Panc1 (cell line): ENCODE measurements around the gene CCDC127. TPM values are rescaled to one million over a fixed set of nuclear protein-coding genes. Genes with fewer than 3 reads are reported as not detected.

Experiments used
- ATAC-seq: fragments of 200-7000 bp; cut with Tn5 transposase; 2 replicates; pipeline ENCODE4 v1.9.1; 2020; ENCODE audit warnings: mild to moderate bottlenecking, moderate library complexity
- BruUV-seq: library from RNA; stranded (reverse); fragments of 400-500 nt; replicated peaks from 2 replicates; lab custom pipeline; 2021; lab: Mats Ljungman, UMichigan
- CTCF ChIA-PET: fragments of 300-600 bp; sonication (Branson Sonifier 250); formaldehyde crosslinking; loops from one replicate; lab custom pipeline; 2022; ENCODE audit warnings: antibody characterized with exemption; lab: Charles Lee
- POLR2A ChIA-PET: fragments of 300-600 bp; sonication (Branson Sonifier 250); formaldehyde crosslinking; loops from one replicate; lab custom pipeline; 2022; ENCODE audit warnings: antibody characterized with exemption; lab: Charles Lee
- DNase-seq: peaks from one replicate; pipeline ENCODE4 v3.0.0-alpha.2; 2010; ENCODE audit warnings: low read depth, low spot score
- H3K27ac ChIP-seq: 2 replicates; pipeline ENCODE4 v1.5.1; 2011; ENCODE audit warnings: mild to moderate bottlenecking, low read length, inconsistent platforms
- H3K27me3 ChIP-seq: fragments of 200-500 bp; sonication (Bioruptor generic); 2 replicates; pipeline ENCODE4 v1.6.0; 2014; ENCODE audit warnings: low read length, inconsistent platforms; ENCODE audit not compliant: control insufficient read depth, insufficient read depth
- H3K36me3 ChIP-seq: fragments of 200-500 bp; sonication (Bioruptor generic); 2 replicates; pipeline ENCODE4 v1.5.1; 2014; ENCODE audit warnings: inconsistent platforms, mild to moderate bottlenecking, low read length, moderate library complexity; ENCODE audit not compliant: control insufficient read depth, insufficient read depth
- H3K4me1 ChIP-seq: 2 replicates; pipeline ENCODE4 v1.5.1; 2011; ENCODE audit warnings: inconsistent platforms, mild to moderate bottlenecking, low read length, moderate library complexity; ENCODE audit not compliant: control insufficient read depth, insufficient read depth
- H3K4me3 ChIP-seq, 2 experiments: 2 replicates each; pipeline ENCODE4 v1.5.1; 2011 to 2012; ENCODE audit warnings: low read depth in 2 of 2, low read length in 2 of 2, mild to moderate bottlenecking in 2 of 2, inconsistent platforms in 1 of 2, moderate library complexity in 1 of 2
- H3K9me3 ChIP-seq: fragments of 200-500 bp; sonication (Bioruptor generic); 2 replicates; pipeline ENCODE4 v1.5.1; 2014; ENCODE audit warnings: low read depth, mild to moderate bottlenecking, inconsistent platforms, low read length, moderate library complexity; ENCODE audit not compliant: control insufficient read depth, insufficient read depth
- POLR2AphosphoS5 ChIP-seq: IDR thresholded peaks from 2 replicates; pipeline ENCODE4 v1.6.1; 2012; ENCODE audit warnings: mild to moderate bottlenecking, low read depth, low read length, moderate library complexity
- SIN3A ChIP-seq: IDR thresholded peaks from 2 replicates; pipeline ENCODE4 v1.6.1; 2012; ENCODE audit warnings: low read depth, mild to moderate bottlenecking, low read length, moderate library complexity, borderline replicate concordance; ENCODE audit not compliant: insufficient read depth
- TCF7L2 ChIP-seq: IDR thresholded peaks from 2 replicates; pipeline ENCODE4 v1.6.1; 2011; ENCODE audit warnings: mild to moderate bottlenecking, low read depth, low read length, inconsistent platforms
- in situ Hi-C: cut with HindIII; loops from 2 replicates; pipeline ENCODE4 v1.10.0; 2016; ENCODE audit warnings: low sequenced_read_pairs, low pct_unique_long_range_greater_than_20kb
- intact Hi-C: fragments of 100-400 bp; cut with micrococcal nuclease; formaldehyde crosslinking; loops from one replicate; pipeline ENCODE4 v1.10.0; 2022; ENCODE audit not compliant: unreplicated experiment
- total RNA-seq: library from RNA; stranded (reverse); gene quantifications from one replicate; pipeline ENCODE4 v1.2.1, GENCODE V29; 2021; ENCODE audit not compliant: unreplicated experiment
- TF ChIP-seq, protein P1 (sequence below), 2 experiments: IDR thresholded peaks; 2 replicates each; pipeline ENCODE4 v1.6.1; 2011 to 2012; ENCODE audit warnings: low read depth in 2 of 2, control low read depth in 1 of 2, low read length in 1 of 2, mild to moderate bottlenecking in 1 of 2, moderate library complexity in 1 of 2; ENCODE audit not compliant: insufficient read depth in 1 of 2
- TF ChIP-seq, protein P2 (sequence below): fragments of 450-650 bp; IDR thresholded peaks from 2 replicates; pipeline ENCODE4 v1.5.1; 2017; ENCODE audit warnings: mild to moderate bottlenecking

Gene CCDC127
- total RNA-seq, 1 experiment from 2014 or later: 8.1 TPM

DNA sequence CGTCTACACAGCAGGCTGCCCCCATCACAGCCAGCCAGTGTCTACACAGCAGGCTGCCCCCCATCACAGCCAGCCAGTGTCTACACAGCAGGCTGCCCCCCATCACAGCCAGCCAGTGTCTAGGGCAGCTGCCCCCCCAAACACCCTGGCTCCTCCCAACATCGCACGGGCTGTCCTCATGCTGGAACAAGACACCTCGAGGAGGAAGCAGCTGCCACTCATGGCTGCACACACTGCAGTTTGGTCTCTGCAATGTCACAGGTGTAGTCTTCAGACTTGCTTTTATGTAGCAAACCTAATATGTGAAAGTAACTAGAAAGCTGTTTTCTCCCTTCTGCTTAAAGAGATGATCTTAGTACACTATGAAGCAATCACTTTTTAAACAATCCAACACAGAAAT, 17.0 kb downstream of the CCDC127 start:
- no peak for TF ChIP-seq SIN3A
- TF ChIP-seq, protein P1, sequence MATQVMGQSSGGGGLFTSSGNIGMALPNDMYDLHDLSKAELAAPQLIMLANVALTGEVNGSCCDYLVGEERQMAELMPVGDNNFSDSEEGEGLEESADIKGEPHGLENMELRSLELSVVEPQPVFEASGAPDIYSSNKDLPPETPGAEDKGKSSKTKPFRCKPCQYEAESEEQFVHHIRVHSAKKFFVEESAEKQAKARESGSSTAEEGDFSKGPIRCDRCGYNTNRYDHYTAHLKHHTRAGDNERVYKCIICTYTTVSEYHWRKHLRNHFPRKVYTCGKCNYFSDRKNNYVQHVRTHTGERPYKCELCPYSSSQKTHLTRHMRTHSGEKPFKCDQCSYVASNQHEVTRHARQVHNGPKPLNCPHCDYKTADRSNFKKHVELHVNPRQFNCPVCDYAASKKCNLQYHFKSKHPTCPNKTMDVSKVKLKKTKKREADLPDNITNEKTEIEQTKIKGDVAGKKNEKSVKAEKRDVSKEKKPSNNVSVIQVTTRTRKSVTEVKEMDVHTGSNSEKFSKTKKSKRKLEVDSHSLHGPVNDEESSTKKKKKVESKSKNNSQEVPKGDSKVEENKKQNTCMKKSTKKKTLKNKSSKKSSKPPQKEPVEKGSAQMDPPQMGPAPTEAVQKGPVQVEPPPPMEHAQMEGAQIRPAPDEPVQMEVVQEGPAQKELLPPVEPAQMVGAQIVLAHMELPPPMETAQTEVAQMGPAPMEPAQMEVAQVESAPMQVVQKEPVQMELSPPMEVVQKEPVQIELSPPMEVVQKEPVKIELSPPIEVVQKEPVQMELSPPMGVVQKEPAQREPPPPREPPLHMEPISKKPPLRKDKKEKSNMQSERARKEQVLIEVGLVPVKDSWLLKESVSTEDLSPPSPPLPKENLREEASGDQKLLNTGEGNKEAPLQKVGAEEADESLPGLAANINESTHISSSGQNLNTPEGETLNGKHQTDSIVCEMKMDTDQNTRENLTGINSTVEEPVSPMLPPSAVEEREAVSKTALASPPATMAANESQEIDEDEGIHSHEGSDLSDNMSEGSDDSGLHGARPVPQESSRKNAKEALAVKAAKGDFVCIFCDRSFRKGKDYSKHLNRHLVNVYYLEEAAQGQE (IDR thresholded peaks at IDR 0.05; ENCODE audit: insufficient read depth in 1 of 2, low read depth in 2 of 2, low read length in 1 of 2): no peak
- TF ChIP-seq POLR2AphosphoS5: no peak
- TF ChIP-seq, protein P2, sequence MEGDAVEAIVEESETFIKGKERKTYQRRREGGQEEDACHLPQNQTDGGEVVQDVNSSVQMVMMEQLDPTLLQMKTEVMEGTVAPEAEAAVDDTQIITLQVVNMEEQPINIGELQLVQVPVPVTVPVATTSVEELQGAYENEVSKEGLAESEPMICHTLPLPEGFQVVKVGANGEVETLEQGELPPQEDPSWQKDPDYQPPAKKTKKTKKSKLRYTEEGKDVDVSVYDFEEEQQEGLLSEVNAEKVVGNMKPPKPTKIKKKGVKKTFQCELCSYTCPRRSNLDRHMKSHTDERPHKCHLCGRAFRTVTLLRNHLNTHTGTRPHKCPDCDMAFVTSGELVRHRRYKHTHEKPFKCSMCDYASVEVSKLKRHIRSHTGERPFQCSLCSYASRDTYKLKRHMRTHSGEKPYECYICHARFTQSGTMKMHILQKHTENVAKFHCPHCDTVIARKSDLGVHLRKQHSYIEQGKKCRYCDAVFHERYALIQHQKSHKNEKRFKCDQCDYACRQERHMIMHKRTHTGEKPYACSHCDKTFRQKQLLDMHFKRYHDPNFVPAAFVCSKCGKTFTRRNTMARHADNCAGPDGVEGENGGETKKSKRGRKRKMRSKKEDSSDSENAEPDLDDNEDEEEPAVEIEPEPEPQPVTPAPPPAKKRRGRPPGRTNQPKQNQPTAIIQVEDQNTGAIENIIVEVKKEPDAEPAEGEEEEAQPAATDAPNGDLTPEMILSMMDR: no peak
- no peak for TF ChIP-seq TCF7L2
- no peak for ATAC-seq
- BruUV-seq: no TSS peak
- Histone ChIP-seq H3K36me3 (no peaks in the 10 kb centered on the region), H3K27me3 (no peaks in the 10 kb centered on the region), H3K4me1 (peaks cover 3% of the 10 kb centered on the region), H3K27ac (no peak overlapping the region), H3K4me3 (no peak overlapping the region), H3K9me3 (no peaks in the 10 kb centered on the region)
- intact Hi-C loops: no loop called here
- no peak for DNase-seq
- POLR2A ChIA-PET: interaction anchor here (0.5 kb wide), 1 partner anchor 10 kb away, joined by 4 read pairs; the partner anchor contains the start of gene LRRC14B
- CTCF ChIA-PET: no interaction called here
- in situ Hi-C loops: no loop called here

DNA sequence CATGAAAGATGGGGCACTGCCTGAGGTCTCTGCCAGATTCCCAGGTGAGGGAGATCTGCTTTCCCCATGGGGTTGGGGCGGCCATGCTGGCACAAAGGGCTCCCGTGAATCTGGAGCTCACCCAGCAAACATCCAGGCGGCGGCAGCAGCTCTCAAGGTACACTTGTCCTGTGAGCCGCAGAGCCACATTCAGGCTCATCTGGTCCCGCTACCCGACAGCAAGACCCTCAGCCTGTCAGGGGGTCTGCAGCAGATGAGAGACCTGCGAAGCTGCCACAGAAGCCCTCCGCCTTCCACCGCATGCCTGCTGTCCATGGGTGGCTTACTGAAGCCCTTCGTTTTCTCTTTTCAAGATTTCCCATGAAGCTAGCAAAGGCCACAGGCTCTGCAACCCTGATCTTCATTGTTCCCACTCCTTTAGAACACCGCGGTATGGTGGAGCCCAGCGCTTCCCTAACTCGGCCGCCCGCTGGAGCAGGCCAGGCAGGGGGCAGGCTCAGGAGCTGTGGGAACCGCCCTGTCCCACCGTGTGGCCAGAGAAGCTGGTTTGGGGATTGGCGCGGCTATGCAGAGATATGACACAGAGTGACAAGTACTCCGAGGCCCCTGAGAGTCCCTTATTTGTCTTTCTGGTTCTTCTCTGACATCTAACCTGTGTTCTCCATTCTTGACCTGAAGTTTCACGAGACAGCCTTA, 17.9 kb downstream of the CCDC127 start:
- H3K27ac ChIP-seq: no peak overlapping the region
- H3K9me3 ChIP-seq: no peaks in the 10 kb centered on the region
- DNase-seq: no peak
- in situ Hi-C loops: no loop called here
- ChIA-PET POLR2A (no interaction called here), CTCF (interaction anchor here (0.7 kb wide), 1 partner anchor 792 kb away, joined by 8 read pairs; no protein-coding TSS in a partner anchor)
- H3K4me3 ChIP-seq: no peak overlapping the region
- intact Hi-C loops: no loop called here
- peaks cover 4% of the 10 kb centered on the region; the same call in 1 of the 2 replicates for H3K4me1 ChIP-seq
- H3K27me3 ChIP-seq: no peaks in the 10 kb centered on the region
- TF ChIP-seq, protein P1 (IDR thresholded peaks at IDR 0.05; ENCODE audit: insufficient read depth in 1 of 2, low read depth in 2 of 2, low read length in 1 of 2): no peak
- no peak for TF ChIP-seq SIN3A
- no peak for TF ChIP-seq TCF7L2
- no peak for TF ChIP-seq POLR2AphosphoS5
- TF ChIP-seq, protein P2: no peak
- H3K36me3 ChIP-seq: no peaks in the 10 kb centered on the region
- BruUV-seq: no TSS peak
- ATAC-seq: no peak
